COR-L47 (cell line): ENCODE measurements around the gene PDHA1.

Source experiments
- DNase-seq: peaks from one replicate; lab custom pipeline; 2025; lab: John Stamatoyannopoulos, UW

The PDHA1 gene

DNA sequence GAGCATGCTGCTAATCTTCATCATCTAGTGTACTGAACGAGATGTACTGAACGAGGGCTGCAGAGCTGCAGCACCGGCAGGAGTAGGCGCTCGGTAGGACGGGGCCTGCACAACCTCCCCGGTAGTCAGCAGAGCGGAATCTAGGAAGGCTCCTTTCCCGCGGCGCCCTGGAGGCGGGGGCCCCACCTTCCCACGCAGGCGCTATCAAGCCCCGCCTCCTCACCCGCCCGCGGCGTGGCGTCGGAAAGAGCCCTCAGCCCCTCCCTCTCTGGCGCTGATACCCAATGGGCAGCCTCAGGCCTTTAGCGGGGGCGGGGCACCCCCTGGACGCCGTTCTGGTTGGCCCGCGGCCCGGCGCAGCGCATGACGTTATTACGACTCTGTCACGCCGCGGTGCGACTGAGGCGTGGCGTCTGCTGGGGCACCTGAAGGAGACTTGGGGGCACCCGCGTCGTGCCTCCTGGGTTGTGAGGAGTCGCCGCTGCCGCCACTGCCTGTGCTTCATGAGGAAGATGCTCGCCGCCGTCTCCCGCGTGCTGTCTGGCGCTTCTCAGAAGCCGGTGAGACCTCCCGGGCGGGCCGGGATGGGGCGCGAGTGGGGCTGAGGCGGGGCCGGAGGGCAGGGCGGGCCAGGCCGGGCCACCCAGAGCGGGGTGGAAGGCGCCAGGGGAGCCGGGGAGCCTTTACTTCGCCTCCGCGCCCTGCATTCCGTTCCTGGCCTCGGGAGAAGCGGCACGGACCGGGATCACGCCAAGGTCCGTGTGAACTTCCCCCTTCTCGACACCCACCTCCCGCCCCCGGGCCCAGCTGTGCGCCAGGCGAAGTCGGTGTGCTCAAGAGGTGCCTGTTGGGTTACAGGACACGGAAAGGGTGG, at the start of gene PDHA1:
Gene PDHA1, plus strand, starts transcription at position 393 of the 874 bp plus-strand sequence. Its CDS starts 111 bp downstream, at position 504.
- peak; percentile 92 for DNase-seq

DNA sequence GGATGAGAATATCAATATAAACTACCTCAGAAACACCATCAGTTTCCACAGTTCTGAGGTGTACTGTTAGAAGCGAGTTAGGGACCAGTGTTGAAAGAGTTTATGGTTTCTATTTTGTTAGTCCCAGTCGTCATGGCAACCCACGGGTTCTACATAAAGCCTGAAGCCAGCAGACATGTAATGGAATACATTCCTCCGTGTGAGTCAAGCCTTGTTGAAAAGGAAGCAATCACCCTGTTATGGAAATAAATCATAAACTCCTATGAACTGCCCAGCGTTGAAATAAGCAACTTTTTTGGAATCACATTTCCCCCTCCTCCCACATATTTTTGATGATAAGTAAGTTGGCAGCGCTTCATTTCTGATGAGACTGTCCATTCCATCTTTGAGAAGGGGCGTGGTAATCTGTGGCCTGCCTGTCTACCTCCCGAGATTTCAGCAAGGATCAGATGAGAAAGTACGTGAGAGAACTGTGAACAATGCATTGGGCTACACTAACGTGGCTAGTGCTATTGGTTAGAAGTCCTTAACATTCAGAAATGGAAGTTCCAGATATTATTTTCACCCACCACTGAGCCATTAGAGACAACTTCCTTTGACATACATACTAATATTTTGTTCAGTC, 40.4 kb upstream of the PDHA1 start:
- DNase-seq, result no peak

DNA sequence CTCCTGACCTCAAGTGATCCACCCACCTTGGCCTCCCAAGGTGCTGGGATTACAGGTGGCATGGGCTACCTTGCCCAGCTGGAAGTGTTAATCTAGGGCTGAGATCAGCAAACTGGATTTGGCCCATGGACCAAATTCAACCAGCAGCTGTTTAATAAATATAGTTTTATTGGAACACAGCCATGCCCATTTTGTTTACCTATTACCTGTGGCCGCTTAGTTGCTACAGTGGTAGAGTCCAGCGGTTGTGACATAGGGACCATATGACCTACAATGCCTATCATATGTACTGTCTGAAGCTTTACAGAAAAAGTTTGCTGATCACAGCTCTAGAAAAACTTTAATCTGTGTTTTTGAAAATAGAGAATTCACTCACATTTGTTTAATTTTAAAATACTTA, 17.2 kb upstream of the PDHA1 start:
- DNase-seq, result no peak

DNA sequence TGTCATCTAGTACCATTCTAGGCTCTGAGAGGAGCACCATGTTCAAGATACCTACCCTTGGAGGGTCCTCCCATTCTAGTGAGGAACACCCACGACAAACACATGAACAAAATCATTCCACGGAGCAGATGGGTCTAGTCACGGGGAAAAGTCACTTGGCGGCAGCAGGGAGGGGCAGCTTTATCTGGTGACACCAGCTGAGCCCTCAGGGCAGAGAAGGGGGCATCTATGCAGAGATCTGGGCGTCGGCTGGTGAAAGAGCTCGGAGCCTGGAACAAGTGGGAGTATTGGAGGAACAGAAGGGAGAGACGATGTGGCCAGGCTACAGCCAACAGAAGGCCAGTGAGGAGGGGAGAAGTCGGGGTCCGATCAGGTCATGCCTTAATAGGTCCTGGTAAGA, 11.9 kb upstream of the PDHA1 start:
- DNase-seq, result no peak

DNA sequence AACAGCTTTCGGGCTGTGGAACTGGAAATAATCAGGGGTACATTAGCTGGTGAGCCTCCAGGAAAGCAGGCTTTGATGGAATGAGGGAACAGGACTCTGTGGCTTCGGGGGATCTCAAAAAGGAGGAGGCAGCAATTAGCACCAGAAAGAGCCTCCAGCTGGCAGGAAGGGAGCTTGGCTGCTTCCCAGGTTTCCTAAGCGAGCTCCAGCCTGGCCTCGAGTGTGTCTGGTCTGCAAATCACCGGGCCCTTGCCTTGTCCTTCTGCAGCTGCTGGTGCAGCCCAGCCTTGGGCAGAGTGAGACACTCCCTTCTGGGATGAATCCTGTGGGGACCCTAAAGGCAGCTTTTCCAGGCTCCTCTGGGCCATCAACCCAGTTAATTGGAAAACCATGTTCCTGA, 10.7 kb upstream of the PDHA1 start:
- DNase-seq, result no peak

DNA sequence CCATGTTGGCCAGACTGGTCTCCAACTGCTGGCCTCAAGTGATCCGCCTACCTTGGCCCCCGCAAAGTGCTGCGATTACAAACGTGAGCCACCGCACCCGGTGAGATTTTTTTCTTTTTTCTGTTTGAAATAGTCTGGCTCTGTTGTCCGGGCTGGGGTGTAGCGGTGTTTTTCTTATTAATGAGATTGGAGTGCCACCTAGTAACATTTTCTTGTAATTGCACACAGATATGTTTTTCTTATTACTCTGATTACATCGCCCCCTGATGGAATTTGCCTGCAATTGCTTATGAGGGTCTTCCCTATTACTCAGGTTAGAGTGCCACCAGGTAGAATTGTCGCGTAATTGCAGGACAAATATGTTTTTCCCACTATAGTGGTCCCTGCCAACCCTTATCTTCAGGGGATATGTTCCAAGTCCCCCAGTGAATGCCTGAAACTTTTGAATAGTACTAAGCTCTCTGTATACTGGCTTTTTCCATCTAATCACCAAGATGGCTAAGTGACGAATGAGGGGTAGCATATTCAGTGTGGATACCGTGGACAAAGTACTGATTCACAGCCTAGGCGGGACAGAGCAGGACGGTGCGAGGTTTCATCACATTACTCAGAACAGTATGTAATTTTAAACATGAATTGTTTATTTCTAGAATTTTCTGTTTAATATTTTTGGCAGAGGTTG, 8.6 kb upstream of the PDHA1 start:
- DNase-seq, result no peak

DNA sequence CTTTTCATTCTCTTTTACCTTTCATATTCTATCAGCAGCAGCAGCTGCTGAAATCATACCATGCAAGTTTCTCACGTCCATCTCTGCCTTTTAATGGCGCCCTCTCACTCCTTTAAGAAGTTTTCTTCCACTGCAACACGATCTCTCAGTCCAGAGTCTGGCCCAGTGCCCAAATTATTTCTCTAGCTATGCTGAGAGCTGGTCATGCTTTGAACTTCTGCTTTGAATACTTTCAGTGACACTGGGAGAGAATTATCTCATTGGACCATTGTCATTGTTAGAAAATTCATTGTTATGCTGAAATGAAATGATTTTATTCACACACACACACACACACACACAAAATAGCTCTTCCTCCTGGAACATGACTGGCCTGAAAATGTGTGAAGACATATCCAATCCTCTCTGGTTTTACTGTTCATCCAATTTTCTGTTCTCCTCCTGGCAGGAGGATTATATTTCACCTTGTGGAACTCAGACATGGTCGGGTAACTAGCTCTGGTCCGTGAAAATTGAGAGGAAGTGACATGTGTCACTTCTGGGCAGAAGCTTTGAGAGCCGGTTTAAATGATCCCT, 1.3 kb upstream of the PDHA1 start:
- no peak for DNase-seq

DNA sequence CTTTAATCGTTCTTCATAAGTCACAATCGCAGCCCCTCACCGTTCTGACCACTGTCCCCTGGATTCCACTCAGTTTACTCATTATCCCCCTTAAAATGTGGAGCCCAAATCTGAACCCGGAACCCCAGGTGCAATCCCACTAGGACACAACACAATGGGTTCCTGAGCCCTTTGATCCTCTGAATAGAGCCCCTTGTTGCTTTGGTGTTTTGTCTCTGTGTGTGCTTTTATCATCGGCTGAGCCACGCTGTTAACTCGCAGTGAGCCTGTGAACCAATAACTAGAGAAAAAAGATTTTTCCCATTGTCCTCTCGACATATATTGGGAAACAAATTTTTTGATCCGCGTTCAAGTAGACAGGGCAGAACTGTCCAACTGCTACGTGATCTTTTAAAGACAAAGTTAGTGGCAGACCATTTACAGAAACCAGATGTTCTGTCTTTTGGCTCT, 617 bp upstream of the PDHA1 start:
- no peak for DNase-seq

DNA sequence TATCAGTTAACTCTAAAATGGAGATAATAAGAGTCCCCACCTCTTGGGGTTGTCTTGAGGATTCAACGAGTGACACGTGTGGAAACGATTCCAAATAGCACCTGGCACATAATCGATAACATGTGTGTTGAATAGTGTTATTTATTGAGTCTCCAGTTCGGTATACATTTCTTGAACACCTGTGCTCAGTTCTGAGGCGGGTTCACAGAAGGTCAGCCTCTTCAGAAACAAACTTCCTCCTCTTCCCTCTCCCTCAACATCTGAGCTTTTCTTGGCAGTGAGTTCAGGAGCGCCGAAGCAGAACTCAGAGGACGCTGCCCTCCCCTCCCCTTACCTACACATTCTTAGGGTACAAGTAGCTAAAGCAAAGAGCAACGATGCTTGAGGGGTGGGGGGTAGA, 934 bp downstream of the PDHA1 start:
- no peak for DNase-seq

DNA sequence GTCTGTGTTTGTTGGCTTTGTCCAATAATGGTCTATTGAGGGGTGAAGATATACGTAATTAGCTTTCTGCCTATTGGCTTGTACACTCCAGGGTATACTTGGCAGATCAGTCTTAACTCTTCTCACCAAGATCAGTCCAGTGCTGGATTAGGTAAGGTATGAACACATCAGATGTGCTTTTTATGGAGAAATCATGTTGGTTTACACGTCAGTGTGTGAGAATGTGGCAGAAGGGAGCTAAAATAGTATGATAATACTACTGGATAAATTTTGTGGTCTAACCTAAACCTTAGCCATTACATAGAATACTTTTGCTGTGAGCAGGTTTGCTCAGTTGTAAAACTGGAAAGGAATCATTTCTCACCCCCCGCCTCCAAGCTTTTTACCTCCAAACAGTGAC, 4.2 kb downstream of the PDHA1 start:
- no peak for DNase-seq

DNA sequence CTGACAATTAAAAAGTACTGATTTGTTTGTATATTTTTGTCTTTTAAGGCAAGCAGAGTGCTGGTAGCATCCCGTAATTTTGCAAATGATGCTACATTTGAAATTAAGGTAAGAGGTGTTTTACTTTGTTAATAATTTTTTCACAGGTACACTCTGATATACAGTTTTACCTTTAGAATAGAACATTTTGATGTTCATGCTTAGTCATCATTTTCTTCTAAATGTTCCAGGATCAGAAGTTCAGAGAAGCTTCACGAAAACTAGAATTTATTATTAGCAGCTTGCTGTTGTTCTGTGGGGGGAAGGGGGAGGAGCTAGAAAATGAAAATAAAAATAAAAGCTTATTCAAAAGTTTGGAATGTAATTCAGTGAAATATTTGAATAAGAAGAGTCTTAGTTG, 5.5 kb downstream of the PDHA1 start:
- no peak for DNase-seq

DNA sequence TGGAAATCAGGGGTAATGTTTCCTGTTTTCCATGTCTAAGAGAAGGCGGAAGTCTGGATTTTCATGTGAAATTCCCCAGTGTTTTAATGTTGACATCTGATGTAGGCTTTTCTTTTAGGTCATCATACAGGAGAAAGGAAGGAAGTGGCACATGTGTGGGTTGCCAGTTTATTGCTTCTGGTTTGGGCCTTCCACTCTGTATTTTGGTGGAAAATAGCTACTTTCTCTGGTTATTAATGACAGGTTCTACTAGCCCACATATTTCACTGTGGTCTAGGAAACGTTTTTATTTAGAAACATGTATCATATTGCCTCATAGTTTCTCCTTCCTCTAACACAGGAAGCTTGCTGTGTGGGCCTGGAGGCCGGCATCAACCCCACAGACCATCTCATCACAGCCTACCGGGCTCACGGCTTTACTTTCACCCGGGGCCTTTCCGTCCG, 7.2 kb downstream of the PDHA1 start:
- DNase-seq, result no peak

DNA sequence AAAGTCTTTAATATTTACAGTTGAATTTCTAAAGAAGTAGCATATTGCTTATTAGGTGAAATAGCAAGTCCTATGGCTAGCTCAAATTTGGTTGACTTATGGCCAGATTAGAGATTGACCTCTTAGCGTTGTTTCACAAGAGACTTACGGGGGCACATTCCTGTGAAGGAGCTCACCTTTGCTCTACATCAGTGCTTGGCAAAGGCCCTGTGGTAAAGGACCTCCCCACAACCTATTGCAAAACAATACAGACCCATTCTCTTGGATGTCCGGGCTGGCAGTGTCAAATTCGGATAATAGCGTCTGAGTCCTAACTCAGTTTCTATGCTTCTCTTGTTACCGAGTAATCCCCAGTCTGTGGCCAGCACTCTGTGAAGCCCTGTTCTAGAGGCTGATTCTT, 10.9 kb downstream of the PDHA1 start:
- no peak for DNase-seq

DNA sequence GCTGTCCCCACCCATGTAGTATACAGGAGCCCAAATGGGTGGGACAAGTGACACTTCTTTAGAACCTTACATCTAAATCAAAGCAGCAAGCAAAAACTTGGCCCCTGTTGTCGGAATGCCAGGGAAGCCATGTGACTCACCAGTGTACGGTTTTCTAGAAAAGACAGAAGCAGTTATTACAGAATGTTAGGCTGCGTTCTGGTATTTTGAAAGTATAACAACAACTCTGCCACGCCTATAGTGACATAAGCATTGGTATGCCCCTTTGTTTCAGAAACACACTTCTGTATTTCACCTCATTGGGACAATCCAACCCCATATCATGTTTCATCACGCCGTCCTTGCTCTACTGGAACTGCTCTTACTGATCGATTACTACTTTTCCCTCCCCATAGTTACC, 14.8 kb downstream of the PDHA1 start:
- no peak for DNase-seq

DNA sequence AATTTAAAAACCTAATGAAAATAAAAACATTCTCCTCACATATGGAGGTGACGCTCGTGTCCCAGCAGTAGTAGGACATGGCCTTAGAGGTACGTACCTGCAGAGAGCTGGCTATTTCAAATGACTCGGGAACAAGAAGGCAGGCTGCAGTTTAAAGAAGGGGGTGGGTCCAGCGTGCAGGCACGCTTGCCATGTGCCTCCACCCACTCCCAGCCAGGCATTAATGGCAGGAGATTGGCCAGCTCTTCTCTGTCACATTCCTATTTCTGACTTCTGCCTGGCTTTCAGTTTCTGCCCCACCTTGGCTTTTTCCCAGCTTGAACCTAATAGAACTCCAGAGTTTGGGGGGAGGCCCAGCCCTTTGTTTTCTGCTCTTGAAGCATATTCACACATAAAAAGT, 17.2 kb downstream of the PDHA1 start:
- no peak for DNase-seq

DNA sequence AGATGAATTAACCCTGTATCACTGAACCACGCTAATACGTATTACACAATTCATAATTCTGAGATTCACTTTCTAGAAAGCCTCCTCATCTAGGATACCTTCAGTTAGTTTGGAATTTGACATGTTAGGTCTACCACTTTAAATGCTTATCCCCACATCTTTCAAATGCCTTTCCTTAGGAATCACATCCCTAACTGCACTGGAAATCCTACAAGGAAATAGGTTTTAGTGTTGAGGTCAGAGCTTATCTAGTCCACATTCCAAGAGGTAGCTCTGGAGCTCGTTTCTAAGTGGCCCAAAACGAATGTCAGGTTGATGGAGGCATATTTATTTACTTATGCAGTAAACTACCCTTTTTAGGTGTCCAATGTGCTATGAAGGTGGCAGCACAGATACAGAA, 18.0 kb downstream of the PDHA1 start:
- DNase-seq, result no peak

DNA sequence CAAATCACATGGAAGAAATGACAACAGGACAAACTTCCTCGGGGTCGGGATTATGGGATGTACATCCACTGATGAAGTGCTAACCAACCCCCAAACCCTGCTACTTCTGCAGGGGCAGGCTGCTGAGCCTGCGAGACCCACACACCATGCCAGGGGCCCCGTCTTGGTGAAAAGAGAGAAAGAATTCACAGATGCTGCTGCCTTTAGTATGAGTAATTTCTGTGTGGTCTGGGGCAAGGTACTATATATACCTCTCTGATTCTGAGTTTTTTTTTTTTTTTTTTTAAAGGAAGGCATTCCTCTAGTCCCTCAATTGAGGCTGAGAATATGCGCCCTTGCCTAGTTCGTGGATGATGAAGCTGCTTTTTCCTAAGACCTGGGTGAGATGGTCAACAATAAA, 24.8 kb downstream of the PDHA1 start:
- DNase-seq, result no peak

DNA sequence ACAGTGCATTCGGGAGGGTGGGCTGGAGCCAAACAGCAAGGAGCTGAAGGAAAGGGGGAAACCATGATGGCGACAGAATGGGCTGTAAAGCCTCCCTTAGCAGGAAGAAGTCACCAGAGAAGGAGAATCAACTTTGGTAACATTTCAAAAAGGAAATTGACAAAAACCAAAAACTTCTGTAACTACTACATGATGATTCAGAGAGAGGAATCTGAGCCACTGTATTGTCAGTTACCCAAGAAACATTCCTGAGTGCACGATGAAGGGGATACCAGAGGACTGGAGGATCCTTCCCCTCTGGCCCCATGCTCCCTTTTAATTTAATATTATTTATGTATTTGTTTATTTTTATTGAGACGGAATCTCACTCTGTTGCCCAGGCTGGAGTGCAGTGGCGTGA, 26.3 kb downstream of the PDHA1 start:
- DNase-seq, result no peak

DNA sequence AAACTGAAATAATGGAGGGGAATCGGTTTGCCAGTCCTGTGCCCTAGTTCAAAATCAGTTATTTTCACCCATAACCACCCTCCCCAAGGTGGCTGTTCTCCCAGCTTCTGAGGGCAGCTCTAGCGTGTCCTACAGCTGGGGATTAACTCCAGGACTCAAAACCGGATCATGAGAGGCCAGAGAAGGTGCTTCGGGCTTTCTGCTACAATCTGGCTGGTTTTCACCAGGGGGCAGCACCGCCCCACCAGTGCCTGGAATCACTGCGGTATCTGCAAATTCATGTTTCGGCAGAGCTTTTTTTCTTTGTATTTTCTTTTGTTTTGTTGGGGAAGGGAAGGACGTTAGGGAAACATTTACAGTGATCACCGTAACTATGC, 28.4 kb downstream of the PDHA1 start:
- DNase-seq, result peak; percentile 41

DNA sequence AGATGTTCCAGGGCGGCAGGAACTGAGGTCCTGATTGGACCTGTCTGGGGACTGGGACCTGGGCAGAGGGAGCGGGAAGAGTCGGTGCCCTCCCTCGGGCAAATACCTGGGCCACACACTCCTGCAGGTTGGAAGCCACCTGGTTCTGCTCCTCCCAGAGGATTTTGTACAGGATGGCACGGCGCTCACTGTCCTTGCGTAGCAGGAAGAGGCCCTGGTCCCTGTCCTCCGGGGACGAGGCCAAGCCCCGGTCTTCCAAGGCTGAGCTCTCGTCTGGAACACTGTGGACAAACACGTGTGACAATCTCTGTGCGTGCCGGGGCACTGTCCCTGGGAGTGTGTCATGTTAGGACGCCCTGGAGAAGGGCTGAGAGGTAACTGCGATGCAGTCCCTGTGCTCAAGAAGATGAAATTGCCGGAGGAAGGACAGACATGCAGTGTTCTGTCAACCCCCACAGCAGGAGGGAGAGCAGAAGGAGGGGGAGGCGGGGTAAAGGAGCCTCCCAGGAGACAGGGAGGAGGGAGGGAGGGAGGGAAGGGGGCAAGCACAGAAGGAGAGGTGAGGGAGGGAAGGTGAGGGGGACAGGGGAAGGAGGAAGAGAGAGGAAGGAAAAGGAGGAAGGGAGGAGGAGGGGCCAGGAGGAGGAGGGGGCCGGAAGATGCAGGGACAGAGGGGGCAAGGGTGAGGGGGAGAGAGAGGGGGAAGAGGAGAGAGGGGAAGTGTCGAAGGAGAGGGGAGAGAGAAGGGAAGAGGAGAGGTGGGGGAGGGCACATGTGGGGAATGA, 29.0 kb downstream of the PDHA1 start:
- no peak for DNase-seq

DNA sequence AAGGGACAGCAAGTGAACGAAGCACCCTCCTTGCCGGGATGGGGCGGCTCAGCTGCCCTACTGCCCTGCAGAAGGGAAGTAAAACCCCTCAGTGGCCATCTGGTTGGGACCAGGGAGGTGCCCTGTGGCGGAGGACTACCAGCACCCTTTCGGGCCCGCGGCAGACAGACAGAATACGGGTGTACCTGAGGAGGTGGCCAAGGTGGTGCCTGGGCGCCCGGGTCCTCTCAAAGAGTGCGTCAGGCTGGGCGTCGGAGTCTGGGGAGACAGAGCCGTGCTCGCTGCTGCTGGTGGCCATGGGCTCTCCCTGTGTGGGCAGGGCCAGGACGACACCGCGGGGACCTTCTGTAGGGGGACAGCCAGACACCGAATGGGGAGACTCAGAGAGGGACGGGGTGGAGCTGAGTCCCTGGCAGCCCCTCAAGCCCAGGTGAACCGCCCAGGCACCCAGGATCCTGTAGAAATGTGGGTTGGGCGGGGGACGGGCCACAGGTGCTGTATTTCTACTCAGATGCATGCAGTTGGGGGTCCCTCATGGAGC, 29.7 kb downstream of the PDHA1 start:
- DNase-seq, result no peak

DNA sequence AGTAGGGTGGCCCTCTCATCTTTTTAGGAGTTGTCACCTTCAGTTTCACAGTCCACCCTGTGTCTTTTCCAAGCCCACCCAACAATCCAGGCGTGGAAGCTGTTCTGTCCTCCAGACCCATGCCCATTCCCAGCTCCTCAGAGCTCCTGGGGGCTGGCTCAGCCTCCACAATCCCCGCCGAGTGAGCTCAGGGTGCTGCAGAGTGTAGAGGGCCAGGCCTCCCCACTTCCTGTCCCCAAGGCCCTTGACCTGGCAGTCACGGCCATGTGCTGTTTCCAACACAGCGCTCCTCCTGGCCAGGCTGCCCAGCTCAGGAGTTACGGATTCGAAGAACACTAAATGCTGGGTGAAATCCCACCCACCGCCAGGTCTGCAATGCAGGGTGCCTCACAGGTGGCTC, 31.8 kb downstream of the PDHA1 start:
- no peak for DNase-seq
